Liver (tissue), 9 donors: ENCODE results near the gene IRF9. TPM values are rescaled to one million over a fixed set of nuclear protein-coding genes. Genes with fewer than 3 reads are reported as not detected.

ENCODE experiments used
- DNase-seq: peaks from one replicate; pipeline ENCODE4 v3.0.0-alpha.2; 2017; ENCODE audit warnings: low spot score
- H3K27ac ChIP-seq, 2 donors: one replicate each; pipeline ENCODE4 v1.7.0; 2013; ENCODE audit warnings: inconsistent platforms in 2 of 2, low read length in 2 of 2, control low read depth in 1 of 2, low read depth in 1 of 2, mild to moderate bottlenecking in 1 of 2
- H3K27me3 ChIP-seq, 4 donors: one replicate each; pipeline versions ENCODE4 v1.6.1 to v1.7.0; 2013; ENCODE audit warnings: low read length in 3 of 4, inconsistent platforms in 1 of 4, mild to moderate bottlenecking in 1 of 4, moderate library complexity in 1 of 4; ENCODE audit not compliant: control insufficient read depth in 4 of 4, insufficient read depth in 4 of 4
- H3K36me3 ChIP-seq, 4 donors: one replicate each; pipeline versions ENCODE4 v1.6.1 to v1.7.0; 2013; ENCODE audit warnings: low read length in 3 of 4, mild to moderate bottlenecking in 3 of 4, low read depth in 1 of 4, moderate library complexity in 1 of 4; ENCODE audit not compliant: control insufficient read depth in 4 of 4, insufficient read depth in 3 of 4
- H3K4me1 ChIP-seq, 4 donors: one replicate each; pipeline versions ENCODE4 v1.6.1 to v1.7.0; 2013; ENCODE audit warnings: low read length in 3 of 4, mild to moderate bottlenecking in 3 of 4, moderate library complexity in 1 of 4; ENCODE audit not compliant: control insufficient read depth in 4 of 4, insufficient read depth in 4 of 4
- H3K4me3 ChIP-seq, 3 donors: one replicate each; pipeline versions ENCODE4 v1.6.1 to v1.7.0; 2013; ENCODE audit warnings: low read length in 3 of 3, control low read depth in 1 of 3, low read depth in 1 of 3, mild to moderate bottlenecking in 1 of 3
- H3K9ac ChIP-seq, 2 donors: one replicate each; pipeline ENCODE4 v1.7.0; 2013; ENCODE audit warnings: low read length in 2 of 2, mild to moderate bottlenecking in 2 of 2, moderate library complexity in 2 of 2, control low read depth in 1 of 2, low read depth in 1 of 2
- H3K9me3 ChIP-seq, 4 donors: one replicate each; pipeline versions ENCODE4 v1.6.1 to v1.7.0; 2013; ENCODE audit warnings: low read length in 3 of 4; ENCODE audit not compliant: control insufficient read depth in 4 of 4
- FOXA1 ChIP-seq: IDR thresholded peaks from 2 replicates; pipeline ENCODE4 v1.6.1; 2016; ENCODE audit warnings: antibody characterized with exemption
- HNF4A ChIP-seq, 2 donors: conservative IDR thresholded peaks; 2 replicates each; pipeline ENCODE4 v1.6.1; 2016; ENCODE audit warnings: antibody characterized with exemption in 2 of 2, mild to moderate bottlenecking in 2 of 2
- HNF4G ChIP-seq: IDR thresholded peaks from 2 replicates; pipeline ENCODE4 v1.6.1; 2016; ENCODE audit warnings: antibody characterized with exemption
- NR2F2 ChIP-seq: IDR thresholded peaks from 2 replicates; pipeline ENCODE4 v1.6.1; 2016; ENCODE audit warnings: antibody characterized with exemption
- RAD21 ChIP-seq, 2 donors: IDR thresholded peaks; 2 replicates each; pipeline ENCODE4 v1.6.1; 2016; ENCODE audit warnings: antibody characterized with exemption in 2 of 2, mild to moderate bottlenecking in 2 of 2
- RXRA ChIP-seq, 2 donors: IDR thresholded peaks; 2 replicates each; pipeline ENCODE4 v1.6.1; 2017 to 2018; ENCODE audit warnings: antibody characterized with exemption in 2 of 2, mild to moderate bottlenecking in 1 of 2
- SP1 ChIP-seq: IDR thresholded peaks from 2 replicates; pipeline ENCODE4 v1.6.1; 2018; ENCODE audit warnings: antibody characterized with exemption, mild to moderate bottlenecking
- YY1 ChIP-seq: IDR thresholded peaks from 2 replicates; pipeline ENCODE4 v1.6.1; 2016; ENCODE audit warnings: antibody characterized with exemption, mild to moderate bottlenecking
- WGBS: extraction: QIAGEN DNeasy Blood & Tissue Kit; methylation state at CpG from one replicate; pipeline ENCODE4 v1.1.7; 2013; 5-methylcytosine and 5-hydroxymethylcytosine counted together
- polyA plus RNA-seq, 2 donors: library from polyadenylated mRNA; stranded (reverse) in 1 of 2; unstranded in 1 of 2; fragments of 200-250 nt in 1 of 2; fragments of >200 nt in 1 of 2; fragmentation: Nextera tagmentation in 1 of 2; extraction: Ambion mirVana in 1 of 2; gene quantifications; one replicate each; pipeline versions ENCODE4 v1.2.1 to v1.2.3, GENCODE V29; 2013 to 2015
- total RNA-seq, 2 donors: library from RNA; depleted of rRNA; stranded (reverse); fragments of >200 nt; gene quantifications; one replicate each; pipeline ENCODE4 v1.2.3, GENCODE V29; 2014
- TF ChIP-seq, protein P1 (sequence below): IDR thresholded peaks from 2 replicates; pipeline ENCODE4 v1.6.1; 2016; ENCODE audit warnings: antibody characterized with exemption, mild to moderate bottlenecking
- TF ChIP-seq, protein P2 (sequence below): IDR thresholded peaks from 2 replicates; pipeline ENCODE4 v1.6.1; 2016; ENCODE audit warnings: antibody characterized with exemption
- TF ChIP-seq, protein P3 (sequence below): IDR thresholded peaks from 2 replicates; pipeline ENCODE4 v1.6.1; 2016; ENCODE audit warnings: antibody characterized with exemption
- TF ChIP-seq, protein P4 (sequence below): fragments of 150-350 bp; IDR thresholded peaks from 2 replicates; pipeline ENCODE4 v1.5.1; 2017; ENCODE audit warnings: improper control_type of control experiment, low read depth, low read length; ENCODE audit not compliant: missing input control
- donor health status: healthy.
- donor health status: healthy.
- donor health status: healthy.
- donor health status: healthy.
- donor health status: healthy.

The IRF9 gene
- total and polyA plus RNA-seq, 4 donors: 37.9 to 60.9 (median 51.0) TPM

DNA sequence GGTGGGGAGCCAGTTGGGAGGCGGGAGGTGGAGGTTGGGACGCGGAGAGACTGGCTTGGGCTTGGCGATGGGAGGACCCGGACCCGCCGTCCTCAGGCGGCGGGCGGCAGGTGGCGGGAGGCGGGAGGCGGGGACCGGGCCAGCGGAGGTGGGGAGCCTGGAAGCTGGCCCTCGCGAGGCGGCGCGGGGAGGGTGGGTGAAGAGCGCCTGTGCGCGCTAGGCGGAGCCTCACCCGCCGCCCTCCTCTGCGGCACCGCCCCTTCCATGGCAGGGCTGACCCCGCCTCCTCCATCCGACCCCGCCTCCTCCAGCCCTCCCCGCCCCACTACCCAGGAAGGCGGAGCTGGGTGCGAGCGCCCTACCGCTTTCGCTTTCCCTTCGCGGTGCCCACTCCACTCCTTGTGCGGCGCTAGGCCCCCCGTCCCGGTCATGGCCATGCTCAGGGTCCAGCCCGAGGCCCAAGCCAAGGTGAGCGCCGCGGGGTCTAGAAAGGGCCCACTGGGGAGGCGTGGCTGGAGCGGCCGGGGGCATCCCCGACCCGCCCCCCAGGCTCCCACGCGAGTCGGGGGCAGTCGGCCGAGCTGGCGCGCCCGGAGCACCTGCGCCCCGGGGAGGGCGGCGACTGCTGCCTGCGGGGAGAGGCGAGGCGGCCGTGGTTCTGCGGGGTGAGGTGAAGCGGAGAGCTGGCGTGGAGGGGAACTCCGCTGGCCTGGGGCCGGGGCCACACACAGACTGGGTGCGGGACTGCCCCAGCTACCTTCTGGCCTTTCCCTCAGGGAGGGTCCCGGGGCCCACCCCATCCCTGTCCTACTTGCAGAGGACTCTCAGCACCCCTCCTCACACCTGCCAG lies 25.0 kb upstream of the IRF9 start, which contains the start of gene PSME1:
Gene PSME1 (plus strand): TSS at position 361 of the 850 bp plus-strand sequence. CDS start 69 bp downstream, at position 430.
- peaks cover 2 to 16% (median 13%) of the 10 kb centered on the region in 4 donors for H3K36me3 ChIP-seq
- no peaks in the 10 kb centered on the region for H3K9me3 ChIP-seq
- H3K4me3 ChIP-seq: peak within 1 kb of the TSS; percentile 81 to 89 (median 85)
- DNase-seq: peak; percentile 96
- no peaks in the 10 kb centered on the region for H3K27me3 ChIP-seq
- H3K9ac ChIP-seq: peak within 1 kb of the TSS; percentile 59 to 79
- under 1% methylated on average over 75 of the region's 75 CpGs for WGBS
- TF ChIP-seq, protein P1, sequence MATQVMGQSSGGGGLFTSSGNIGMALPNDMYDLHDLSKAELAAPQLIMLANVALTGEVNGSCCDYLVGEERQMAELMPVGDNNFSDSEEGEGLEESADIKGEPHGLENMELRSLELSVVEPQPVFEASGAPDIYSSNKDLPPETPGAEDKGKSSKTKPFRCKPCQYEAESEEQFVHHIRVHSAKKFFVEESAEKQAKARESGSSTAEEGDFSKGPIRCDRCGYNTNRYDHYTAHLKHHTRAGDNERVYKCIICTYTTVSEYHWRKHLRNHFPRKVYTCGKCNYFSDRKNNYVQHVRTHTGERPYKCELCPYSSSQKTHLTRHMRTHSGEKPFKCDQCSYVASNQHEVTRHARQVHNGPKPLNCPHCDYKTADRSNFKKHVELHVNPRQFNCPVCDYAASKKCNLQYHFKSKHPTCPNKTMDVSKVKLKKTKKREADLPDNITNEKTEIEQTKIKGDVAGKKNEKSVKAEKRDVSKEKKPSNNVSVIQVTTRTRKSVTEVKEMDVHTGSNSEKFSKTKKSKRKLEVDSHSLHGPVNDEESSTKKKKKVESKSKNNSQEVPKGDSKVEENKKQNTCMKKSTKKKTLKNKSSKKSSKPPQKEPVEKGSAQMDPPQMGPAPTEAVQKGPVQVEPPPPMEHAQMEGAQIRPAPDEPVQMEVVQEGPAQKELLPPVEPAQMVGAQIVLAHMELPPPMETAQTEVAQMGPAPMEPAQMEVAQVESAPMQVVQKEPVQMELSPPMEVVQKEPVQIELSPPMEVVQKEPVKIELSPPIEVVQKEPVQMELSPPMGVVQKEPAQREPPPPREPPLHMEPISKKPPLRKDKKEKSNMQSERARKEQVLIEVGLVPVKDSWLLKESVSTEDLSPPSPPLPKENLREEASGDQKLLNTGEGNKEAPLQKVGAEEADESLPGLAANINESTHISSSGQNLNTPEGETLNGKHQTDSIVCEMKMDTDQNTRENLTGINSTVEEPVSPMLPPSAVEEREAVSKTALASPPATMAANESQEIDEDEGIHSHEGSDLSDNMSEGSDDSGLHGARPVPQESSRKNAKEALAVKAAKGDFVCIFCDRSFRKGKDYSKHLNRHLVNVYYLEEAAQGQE: peak; percentile 20
- peak in 1 of 2 donors; percentile 6 for TF ChIP-seq HNF4A (conservative IDR thresholded peaks at IDR 0.05)
- TF ChIP-seq, protein P2, sequence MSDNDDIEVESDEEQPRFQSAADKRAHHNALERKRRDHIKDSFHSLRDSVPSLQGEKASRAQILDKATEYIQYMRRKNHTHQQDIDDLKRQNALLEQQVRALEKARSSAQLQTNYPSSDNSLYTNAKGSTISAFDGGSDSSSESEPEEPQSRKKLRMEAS: no peak
- TF ChIP-seq, protein P3, sequence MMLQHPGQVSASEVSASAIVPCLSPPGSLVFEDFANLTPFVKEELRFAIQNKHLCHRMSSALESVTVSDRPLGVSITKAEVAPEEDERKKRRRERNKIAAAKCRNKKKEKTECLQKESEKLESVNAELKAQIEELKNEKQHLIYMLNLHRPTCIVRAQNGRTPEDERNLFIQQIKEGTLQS: no peak
- TF ChIP-seq FOXA1: no peak
- peak in 1 of 2 donors; percentile 30 for TF ChIP-seq RAD21 (IDR thresholded peaks at IDR 0.05)
- TF ChIP-seq HNF4G: no peak
- no peak for TF ChIP-seq RXRA (IDR thresholded peaks at IDR 0.05)
- TF ChIP-seq SP1: peak; percentile 60
- TF ChIP-seq NR2F2: no peak
- TF ChIP-seq, protein P4, sequence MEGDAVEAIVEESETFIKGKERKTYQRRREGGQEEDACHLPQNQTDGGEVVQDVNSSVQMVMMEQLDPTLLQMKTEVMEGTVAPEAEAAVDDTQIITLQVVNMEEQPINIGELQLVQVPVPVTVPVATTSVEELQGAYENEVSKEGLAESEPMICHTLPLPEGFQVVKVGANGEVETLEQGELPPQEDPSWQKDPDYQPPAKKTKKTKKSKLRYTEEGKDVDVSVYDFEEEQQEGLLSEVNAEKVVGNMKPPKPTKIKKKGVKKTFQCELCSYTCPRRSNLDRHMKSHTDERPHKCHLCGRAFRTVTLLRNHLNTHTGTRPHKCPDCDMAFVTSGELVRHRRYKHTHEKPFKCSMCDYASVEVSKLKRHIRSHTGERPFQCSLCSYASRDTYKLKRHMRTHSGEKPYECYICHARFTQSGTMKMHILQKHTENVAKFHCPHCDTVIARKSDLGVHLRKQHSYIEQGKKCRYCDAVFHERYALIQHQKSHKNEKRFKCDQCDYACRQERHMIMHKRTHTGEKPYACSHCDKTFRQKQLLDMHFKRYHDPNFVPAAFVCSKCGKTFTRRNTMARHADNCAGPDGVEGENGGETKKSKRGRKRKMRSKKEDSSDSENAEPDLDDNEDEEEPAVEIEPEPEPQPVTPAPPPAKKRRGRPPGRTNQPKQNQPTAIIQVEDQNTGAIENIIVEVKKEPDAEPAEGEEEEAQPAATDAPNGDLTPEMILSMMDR: no peak
- peak; percentile 57 for TF ChIP-seq YY1
- peak within 1 kb of the TSS; percentile 90 to 94 for H3K27ac ChIP-seq
- H3K4me1 ChIP-seq: peaks cover 7 to 56% (median 42%) of the 10 kb centered on the region in 4 donors

DNA sequence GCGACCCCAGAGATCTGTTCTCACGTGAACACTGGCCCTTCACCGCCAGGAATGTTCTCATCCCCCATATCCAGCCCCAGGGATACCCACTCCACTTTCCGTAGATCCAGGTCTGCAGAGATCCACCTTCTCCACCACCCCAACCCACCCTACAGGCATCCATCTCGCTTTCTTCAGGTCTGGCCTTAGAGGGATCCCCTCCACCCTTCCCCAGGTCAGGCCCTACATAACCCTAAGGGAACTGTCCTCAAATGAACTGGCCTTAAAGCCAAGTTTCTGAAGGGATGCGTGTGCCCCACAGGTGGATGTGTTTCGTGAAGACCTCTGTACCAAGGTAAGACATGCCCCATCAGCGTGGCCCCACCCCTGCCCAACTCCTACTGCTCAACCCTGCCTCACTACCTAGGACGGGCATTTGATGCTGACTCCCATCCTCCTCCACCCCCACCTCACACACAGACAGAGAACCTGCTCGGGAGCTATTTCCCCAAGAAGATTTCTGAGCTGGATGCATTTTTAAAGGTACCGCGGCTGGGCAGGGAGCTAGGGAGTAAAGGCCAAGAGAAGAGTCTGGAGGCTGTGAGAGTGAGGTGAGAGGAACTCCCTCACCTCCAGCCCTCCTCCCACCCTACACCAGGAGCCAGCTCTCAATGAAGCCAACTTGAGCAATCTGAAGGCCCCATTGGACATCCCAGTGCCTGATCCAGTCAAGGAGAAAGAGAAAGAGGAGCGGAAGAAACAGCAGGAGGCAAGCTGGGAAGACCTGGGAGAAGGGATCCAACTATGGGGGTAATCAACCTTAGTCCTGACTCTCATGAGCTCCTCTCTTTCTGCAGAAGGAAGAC lies 24.2 kb upstream of the IRF9 start:
- peak overlapping the region; percentile 81 to 89 (median 85) for H3K4me3 ChIP-seq
- no peaks in the 10 kb centered on the region for H3K27me3 ChIP-seq
- 34% methylated on average over 13 of the region's 13 CpGs for WGBS
- H3K36me3 ChIP-seq: peaks cover 2 to 16% (median 13%) of the 10 kb centered on the region in 4 donors
- no peak for DNase-seq
- H3K9me3 ChIP-seq: no peaks in the 10 kb centered on the region
- peak overlapping the region; percentile 56 to 79 for H3K9ac ChIP-seq
- peak overlapping the region; percentile 90 to 94 for H3K27ac ChIP-seq
- no peak for TF ChIP-seq SP1
- TF ChIP-seq RXRA (IDR thresholded peaks at IDR 0.05): peak in 1 of 2 donors; percentile 47
- TF ChIP-seq YY1: no peak
- H3K4me1 ChIP-seq: peaks cover 4 to 53% (median 39%) of the 10 kb centered on the region in 4 donors
